Endothelial cell of umbilical vein (primary cell): ENCODE data around the gene RPS19BP1. TPM values are rescaled to one million over a fixed set of nuclear protein-coding genes. Genes with fewer than 3 reads are reported as not detected.
"Not testable (repeated sequence)": the region's sequence is repeated elsewhere in the genome, so short reads cannot be mapped to it uniquely, and the experiment has no call there.

Source experiments
- BruUV-seq: library from RNA; stranded (reverse); fragments of 400-500 nt; replicated peaks from 2 replicates; lab custom pipeline; 2021; lab: Mats Ljungman, UMichigan
- CTCF ChIA-PET: fragments of 300-600, 350-600 bp; sonication (Branson Sonifier 250); formaldehyde crosslinking; loops from one replicate; lab custom pipeline; 2021; ENCODE audit warnings: antibody characterized with exemption, inconsistent platforms; lab: Charles Lee
- POLR2A ChIA-PET: fragments of 300-600, 350-600 bp; sonication (Branson Sonifier 250); formaldehyde crosslinking; loops from one replicate; lab custom pipeline; 2021; ENCODE audit warnings: antibody characterized with exemption, inconsistent platforms; lab: Charles Lee
- DNase-seq: peaks from one replicate; pipeline ENCODE4 v3.0.0-alpha.2; 2011; ENCODE audit warnings: low read depth, low spot score
- FAIRE-seq: peaks from 2 replicates; lab custom pipeline; 2011; peaks lifted over from hg19 to GRCh38; lab: Jason Lieb, UNC
- H2AFZ ChIP-seq: 2 replicates; pipeline ENCODE4 v1.6.0; 2012; ENCODE audit warnings: low read depth, low read length, control low read depth, inconsistent platforms
- H3K27ac ChIP-seq: 2 replicates; pipeline ENCODE4 v1.5.1; 2011; ENCODE audit warnings: low read depth, mild to moderate bottlenecking, control low read depth, low read length, moderate library complexity; ENCODE audit not compliant: insufficient read depth
- H3K27me3 ChIP-seq, 2 experiments: 2 replicates each; pipeline versions ENCODE4 v1.6.0 to v1.6.1; 2011; ENCODE audit warnings: low read length in 2 of 2, mixed read lengths in 1 of 2; ENCODE audit not compliant: control insufficient read depth in 2 of 2, insufficient read depth in 2 of 2
- H3K36me3 ChIP-seq, 2 experiments: 2 replicates in 1 of 2; 3 replicates in 1 of 2; pipeline ENCODE4 v1.5.1; 2011; ENCODE audit warnings: low read length in 2 of 2, mild to moderate bottlenecking in 1 of 2, moderate library complexity in 1 of 2; ENCODE audit not compliant: control insufficient read depth in 2 of 2, insufficient read depth in 2 of 2; ENCODE audit errors: extremely low read depth in 1 of 2
- H3K4me1 ChIP-seq: 3 replicates; pipeline ENCODE4 v1.5.1; 2011; ENCODE audit warnings: mild to moderate bottlenecking, low read length; ENCODE audit not compliant: control insufficient read depth, insufficient read depth; ENCODE audit errors: extremely low read depth
- H3K4me2 ChIP-seq: 2 replicates; pipeline ENCODE4 v1.6.1; 2011; ENCODE audit warnings: low read length, control low read depth, mixed read lengths; ENCODE audit not compliant: insufficient read depth
- H3K4me3 ChIP-seq, 3 experiments: fragments of 200-600 bp in 1 of 3; sonication (generic), shearing (Covaris generic) in 1 of 3; replicated peaks in 1 of 3; 2 replicates each; pipeline ENCODE4 v1.5.1; 2011 to 2016; ENCODE audit warnings: control low read depth in 3 of 3, low read length in 3 of 3, mild to moderate bottlenecking in 2 of 3, inconsistent platforms in 1 of 3, low read depth in 1 of 3, moderate library complexity in 1 of 3; ENCODE audit not compliant: insufficient read depth in 1 of 3
- H3K79me2 ChIP-seq: 2 replicates; pipeline ENCODE4 v1.6.0; 2012; ENCODE audit warnings: low read length, inconsistent platforms; ENCODE audit not compliant: control insufficient read depth, insufficient read depth
- H3K9ac ChIP-seq: replicated peaks from 2 replicates; pipeline ENCODE3; 2011; ENCODE audit warnings: low read length, control low read depth; ENCODE audit not compliant: insufficient read depth; ENCODE audit errors: extremely low read depth
- H3K9me1 ChIP-seq: replicated peaks from 3 replicates; pipeline ENCODE4 v1.6.0; 2011; ENCODE audit warnings: mild to moderate bottlenecking, low read length; ENCODE audit not compliant: control insufficient read depth, insufficient read depth; ENCODE audit errors: extremely low read depth
- H3K9me3 ChIP-seq: replicated peaks from 2 replicates; pipeline ENCODE4 v1.5.1; 2012; ENCODE audit warnings: low read length, inconsistent platforms; ENCODE audit not compliant: control insufficient read depth, insufficient read depth
- H4K20me1 ChIP-seq: replicated peaks from 2 replicates; pipeline ENCODE3; 2011; ENCODE audit warnings: mild to moderate bottlenecking, low read length; ENCODE audit not compliant: control insufficient read depth, insufficient read depth; ENCODE audit errors: extremely low read depth
- POLR2A ChIP-seq: IDR thresholded peaks from 2 replicates; pipeline ENCODE4 v1.6.1; 2012; ENCODE audit warnings: low read depth, mild to moderate bottlenecking, control low read depth, low read length
- POLR2AphosphoS5 ChIP-seq: IDR thresholded peaks from 2 replicates; pipeline ENCODE4 v1.6.1; 2012; ENCODE audit warnings: low read depth, mild to moderate bottlenecking, control low read depth, low read length, moderate library complexity; ENCODE audit not compliant: insufficient read depth
- dilution Hi-C: fragments of 300-500 bp; cut with MboI; formaldehyde crosslinking; loops from one replicate; pipeline ENCODE4 v1.15.0; 2019; ENCODE audit warnings: low sequenced_read_pairs; ENCODE audit not compliant: extremely low pct_ligation_motif_present
- intact Hi-C: fragments of 100-400 bp; cut with micrococcal nuclease; formaldehyde crosslinking; loops from one replicate; pipeline ENCODE4 v1.10.0; 2022
- polyA plus RNA-seq, 4 experiments: library from polyadenylated mRNA; depleted of rRNA in 3 of 4; stranded (reverse) in 3 of 4; unstranded in 1 of 4; fragments of >200 nt; gene quantifications; 2 replicates each; pipeline versions ENCODE4 v1.2.1 to v1.2.3, GENCODE V29; 2011 to 2012; ENCODE audit warnings: missing spikeins in 1 of 4
- total RNA-seq: library from RNA; stranded (reverse); gene quantifications from 2 replicates; pipeline ENCODE4 v1.2.3, GENCODE V29; 2021
- TF ChIP-seq, protein P1 (sequence below), 2 donors: IDR thresholded peaks; 1 replicate in 1 of 2; 2 replicates in 1 of 2; pipeline ENCODE4 v1.5.1; 2011; ENCODE audit warnings: low read length in 2 of 2, mild to moderate bottlenecking in 2 of 2, moderate library complexity in 2 of 2, control low read depth in 1 of 2, inconsistent platforms in 1 of 2, low read depth in 1 of 2; ENCODE audit not compliant: insufficient read depth in 1 of 2; ENCODE audit errors: extremely low read depth in 1 of 2

Gene RPS19BP1
- total and polyA plus RNA-seq, 2 donors (not counting 3 experiments of a cell fraction or from before 2014, with no cell fraction given), result 66.6 to 84.3 TPM

DNA sequence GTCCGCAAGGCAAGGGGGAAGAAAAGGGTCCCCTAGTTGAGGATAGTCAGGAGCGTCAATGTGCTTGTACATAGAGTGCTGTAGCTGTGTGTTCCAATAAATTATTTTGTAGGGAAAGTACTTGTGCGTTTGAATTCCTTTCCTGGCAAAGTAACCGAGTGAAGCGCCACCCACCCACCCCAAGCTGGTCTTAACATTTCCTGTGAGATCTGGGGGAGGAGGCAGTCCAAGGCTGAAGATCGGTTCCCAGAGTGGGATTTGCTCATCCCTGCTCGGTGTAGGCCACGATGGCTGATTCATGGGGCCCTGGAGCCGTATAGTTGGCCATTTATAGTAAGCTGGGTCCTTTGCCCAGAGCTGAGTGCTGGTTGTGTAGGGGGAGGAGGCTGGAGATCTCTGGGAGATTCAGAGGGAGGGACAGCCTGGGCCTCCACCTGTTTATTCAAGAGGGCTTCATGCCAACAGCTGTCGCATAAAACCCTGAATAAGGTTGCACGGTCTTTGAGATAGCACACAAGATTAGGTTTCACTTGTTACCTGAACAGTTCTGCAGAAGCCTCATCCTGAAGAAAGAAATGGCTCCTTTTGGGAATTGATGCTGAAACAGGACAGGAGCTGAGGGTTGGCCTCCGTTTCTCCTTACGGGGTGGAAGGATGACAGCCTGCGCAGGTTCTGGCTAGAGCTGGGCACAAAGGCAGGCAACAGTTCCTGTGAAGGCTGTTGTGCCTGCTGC, 9.8 kb downstream of the RPS19BP1 start:
- Histone ChIP-seq H3K4me1 (peaks cover 15% of the 10 kb centered on the region), H3K4me3 (peak overlapping the region; percentile 4 to 96 (median 92)), H3K4me2 (peak overlapping the region; percentile 89), H3K9me3 (no peaks in the 10 kb centered on the region), H4K20me1 (no peaks in the 10 kb centered on the region), H3K9me1 (no peaks in the 10 kb centered on the region), H3K79me2 (peaks cover 45% of the 10 kb centered on the region), H2AFZ (no peak overlapping the region), H3K36me3 (peaks cover 5 to 21% of the 10 kb centered on the region in 2 experiments), H3K27ac (no peak overlapping the region), H3K9ac (peak overlapping the region; percentile 56), H3K27me3 (no peaks in the 10 kb centered on the region)
- DNase-seq, result peak; percentile 43
- no TSS peak for BruUV-seq
- ChIA-PET POLR2A (interaction anchor here (0.5 to 2.5 kb wide), 5 partner anchors 21 to 206 kb away, joined by 3 to 7 read pairs (median 4); partner anchors contain the start of genes MIEF1 and RPL3), CTCF (interaction anchor here (0.9 to 2.0 kb wide), 3 partner anchors 9 to 28 kb away, joined by 5 to 9 read pairs (median 9); no protein-coding TSS in a partner anchor)
- intact Hi-C loops, result loop anchor here (10.0 kb wide), 2 partner anchors 268 to 348 kb away; no protein-coding TSS in a partner anchor
- peak; percentile 75 for FAIRE-seq
- dilution Hi-C loops, result no loop called here
- TF ChIP-seq POLR2A (peak; percentile 88), POLR2AphosphoS5 (peak; percentile 89)
- TF ChIP-seq, protein P1, sequence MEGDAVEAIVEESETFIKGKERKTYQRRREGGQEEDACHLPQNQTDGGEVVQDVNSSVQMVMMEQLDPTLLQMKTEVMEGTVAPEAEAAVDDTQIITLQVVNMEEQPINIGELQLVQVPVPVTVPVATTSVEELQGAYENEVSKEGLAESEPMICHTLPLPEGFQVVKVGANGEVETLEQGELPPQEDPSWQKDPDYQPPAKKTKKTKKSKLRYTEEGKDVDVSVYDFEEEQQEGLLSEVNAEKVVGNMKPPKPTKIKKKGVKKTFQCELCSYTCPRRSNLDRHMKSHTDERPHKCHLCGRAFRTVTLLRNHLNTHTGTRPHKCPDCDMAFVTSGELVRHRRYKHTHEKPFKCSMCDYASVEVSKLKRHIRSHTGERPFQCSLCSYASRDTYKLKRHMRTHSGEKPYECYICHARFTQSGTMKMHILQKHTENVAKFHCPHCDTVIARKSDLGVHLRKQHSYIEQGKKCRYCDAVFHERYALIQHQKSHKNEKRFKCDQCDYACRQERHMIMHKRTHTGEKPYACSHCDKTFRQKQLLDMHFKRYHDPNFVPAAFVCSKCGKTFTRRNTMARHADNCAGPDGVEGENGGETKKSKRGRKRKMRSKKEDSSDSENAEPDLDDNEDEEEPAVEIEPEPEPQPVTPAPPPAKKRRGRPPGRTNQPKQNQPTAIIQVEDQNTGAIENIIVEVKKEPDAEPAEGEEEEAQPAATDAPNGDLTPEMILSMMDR (IDR thresholded peaks at IDR 0.05; ENCODE audit: extremely low read depth in 1 of 2, insufficient read depth in 1 of 2, low read depth in 1 of 2, low read length in 2 of 2), result no peak

DNA sequence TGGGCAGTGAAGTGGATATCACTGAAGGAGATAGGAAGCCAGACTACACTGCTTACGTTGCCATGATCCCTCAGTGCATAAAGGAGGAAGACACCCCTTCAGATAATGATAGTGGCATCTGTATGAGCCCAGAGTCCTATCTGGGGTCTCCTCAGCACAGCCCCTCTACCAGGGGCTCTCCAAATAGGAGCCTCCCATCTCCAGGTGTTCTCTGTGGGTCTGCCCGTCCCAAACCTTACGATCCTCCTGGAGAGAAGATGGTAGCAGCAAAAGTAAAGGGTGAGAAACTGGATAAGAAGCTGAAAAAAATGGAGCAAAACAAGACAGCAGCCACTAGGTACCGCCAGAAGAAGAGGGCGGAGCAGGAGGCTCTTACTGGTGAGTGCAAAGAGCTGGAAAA, 10.5 kb downstream of the RPS19BP1 start:
- dilution Hi-C loops, result not testable (repeated sequence)
- CTCF ChIA-PET, result interaction anchor here (0.9 to 2.0 kb wide), 3 partner anchors 9 to 28 kb away, joined by 5 to 9 read pairs (median 9); no protein-coding TSS in a partner anchor
- intact Hi-C loops, result loop anchor here (10.0 kb wide), 2 partner anchors 267 to 347 kb away; no protein-coding TSS in a partner anchor

DNA sequence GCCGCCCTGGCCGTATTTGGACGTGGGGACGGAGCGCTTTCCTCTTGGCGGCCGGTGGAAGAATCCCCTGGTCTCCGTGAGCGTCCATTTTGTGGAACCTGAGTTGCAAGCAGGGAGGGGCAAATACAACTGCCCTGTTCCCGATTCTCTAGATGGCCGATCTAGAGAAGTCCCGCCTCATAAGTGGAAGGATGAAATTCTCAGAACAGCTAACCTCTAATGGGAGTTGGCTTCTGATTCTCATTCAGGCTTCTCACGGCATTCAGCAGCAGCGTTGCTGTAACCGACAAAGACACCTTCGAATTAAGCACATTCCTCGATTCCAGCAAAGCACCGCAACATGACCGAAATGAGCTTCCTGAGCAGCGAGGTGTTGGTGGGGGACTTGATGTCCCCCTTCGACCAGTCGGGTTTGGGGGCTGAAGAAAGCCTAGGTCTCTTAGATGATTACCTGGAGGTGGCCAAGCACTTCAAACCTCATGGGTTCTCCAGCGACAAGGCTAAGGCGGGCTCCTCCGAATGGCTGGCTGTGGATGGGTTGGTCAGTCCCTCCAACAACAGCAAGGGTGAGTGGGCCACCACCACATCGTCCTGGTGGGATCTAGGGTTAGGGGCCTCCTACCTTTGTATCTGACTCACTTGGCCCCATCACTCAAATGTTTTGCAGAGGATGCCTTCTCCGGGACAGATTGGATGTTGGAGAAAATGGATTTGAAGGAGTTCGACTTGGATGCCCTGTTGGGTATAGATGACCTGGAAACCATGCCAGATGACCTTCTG, 11.3 kb downstream of the RPS19BP1 start:
- H3K27me3 ChIP-seq, H4K20me1 ChIP-seq, dilution Hi-C loops, CTCF ChIA-PET, H3K9me1 ChIP-seq, H2AFZ ChIP-seq, H3K9me3 ChIP-seq, DNase-seq: not testable (repeated sequence)
- POLR2A ChIA-PET, result interaction anchor here (1.2 kb wide), 1 partner anchor 25 kb away, joined by 4 read pairs; no protein-coding TSS in a partner anchor
- BruUV-seq, result TSS peak; percentile 52
- intact Hi-C loops, result loop anchor here (10.0 kb wide), 2 partner anchors 266 to 346 kb away; no protein-coding TSS in a partner anchor
- Histone ChIP-seq H3K4me1 (peaks cover 15% of the 10 kb centered on the region), H3K9ac (peak overlapping the region; percentile 97), H3K36me3 (peaks cover 5 to 21% of the 10 kb centered on the region in 2 experiments), H3K27ac (peak overlapping the region; percentile 93), H3K4me3 (peak overlapping the region; percentile 50 to 96 (median 92)), H3K79me2 (peaks cover 42% of the 10 kb centered on the region), H3K4me2 (peak overlapping the region; percentile 89)
- FAIRE-seq, result peak; percentile 79

More for the DNA sequence above, 10.5 kb downstream of the RPS19BP1 start:
- H4K20me1 ChIP-seq, H3K27ac ChIP-seq, FAIRE-seq, H3K9me1 ChIP-seq, BruUV-seq, H3K27me3 ChIP-seq, H3K9me3 ChIP-seq, H2AFZ ChIP-seq, DNase-seq: not testable (repeated sequence)
- Histone ChIP-seq H3K4me1 (peaks cover 15% of the 10 kb centered on the region), H3K79me2 (peaks cover 42% of the 10 kb centered on the region), H3K9ac (peak overlapping the region; percentile 97), H3K36me3 (peaks cover 5 to 21% of the 10 kb centered on the region in 2 experiments), H3K4me3 (peak overlapping the region; percentile 50 to 96 (median 92)), H3K4me2 (peak overlapping the region; percentile 89)
- POLR2A ChIA-PET, result interaction anchor here (0.7 to 1.3 kb wide), 3 partner anchors 24 to 205 kb away, joined by 3 to 4 read pairs (median 3); partner anchors contain the start of gene RPL3
